Stimulated activated CD8-positive, alpha-beta memory T cell treated with anti-CD3 and anti-CD28 coated beads, Interleukin-12 subunit alpha, Interleukin-12 subunit beta, amount 100 ng/mL, for 24 hours (primary cell): ENCODE results near the gene MTFR1L.

ENCODE experiments used
- DNase-seq: peaks from one replicate; pipeline ENCODE4 v3.0.0-alpha.2; 2020; ENCODE audit errors: extremely low read depth

Gene MTFR1L

DNA sequence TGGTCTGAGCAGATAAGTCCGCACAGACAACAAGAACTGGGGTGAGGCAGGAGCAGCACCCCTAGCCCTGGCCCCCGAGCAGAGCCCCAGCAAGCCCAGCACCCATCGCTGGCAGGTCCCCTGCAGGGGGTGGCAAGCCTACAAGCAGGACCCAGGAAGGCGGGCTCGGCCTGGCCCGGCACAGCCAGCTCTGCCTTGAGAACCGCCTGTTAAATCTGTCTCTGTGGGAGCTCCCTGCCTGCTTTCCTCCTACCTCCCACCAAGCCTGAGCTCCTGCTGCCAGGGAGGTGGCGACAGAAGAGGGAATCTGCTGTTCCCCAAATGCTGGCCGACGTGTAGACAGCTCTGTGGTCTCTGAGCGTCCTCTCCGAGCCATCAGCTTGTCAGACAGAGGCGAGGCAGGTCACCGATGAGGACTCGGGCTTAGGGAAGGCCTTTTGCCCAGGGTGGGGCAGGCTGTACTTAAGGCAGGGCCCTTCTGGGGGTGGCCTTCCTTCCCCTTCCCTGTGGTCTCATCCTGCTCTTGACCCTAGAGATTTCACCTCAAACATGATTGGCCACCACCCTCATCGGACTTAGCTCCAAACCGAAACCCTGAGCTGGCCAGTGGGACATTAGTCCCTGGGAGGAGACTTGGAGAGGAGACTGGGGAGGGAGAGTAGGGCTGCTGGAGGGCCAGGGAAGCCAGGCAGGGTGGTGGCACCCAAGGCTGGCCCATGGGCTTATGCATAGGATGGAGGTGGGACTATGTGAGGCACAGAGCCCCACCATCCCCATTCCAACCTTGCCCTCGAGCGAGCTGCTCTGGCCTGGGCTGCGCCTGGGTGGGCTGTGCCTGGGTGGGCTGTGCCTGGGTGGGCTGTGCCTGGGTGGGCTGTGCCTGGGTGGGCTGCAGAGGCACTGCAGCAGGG is 12.0 kb upstream of the MTFR1L start:
- no peak for DNase-seq

- no peak for DNase-seq
Observed at GRCh38 chr1:25808481-25809244, 11.1 kb upstream of the MTFR1L start.

GRCh38 chr1:25809283-25809926 is 10.3 kb upstream of the MTFR1L start:
- no peak for DNase-seq

GRCh38 chr1:25809929-25810328 is 9.8 kb upstream of the MTFR1L start:
- no peak for DNase-seq

DNA sequence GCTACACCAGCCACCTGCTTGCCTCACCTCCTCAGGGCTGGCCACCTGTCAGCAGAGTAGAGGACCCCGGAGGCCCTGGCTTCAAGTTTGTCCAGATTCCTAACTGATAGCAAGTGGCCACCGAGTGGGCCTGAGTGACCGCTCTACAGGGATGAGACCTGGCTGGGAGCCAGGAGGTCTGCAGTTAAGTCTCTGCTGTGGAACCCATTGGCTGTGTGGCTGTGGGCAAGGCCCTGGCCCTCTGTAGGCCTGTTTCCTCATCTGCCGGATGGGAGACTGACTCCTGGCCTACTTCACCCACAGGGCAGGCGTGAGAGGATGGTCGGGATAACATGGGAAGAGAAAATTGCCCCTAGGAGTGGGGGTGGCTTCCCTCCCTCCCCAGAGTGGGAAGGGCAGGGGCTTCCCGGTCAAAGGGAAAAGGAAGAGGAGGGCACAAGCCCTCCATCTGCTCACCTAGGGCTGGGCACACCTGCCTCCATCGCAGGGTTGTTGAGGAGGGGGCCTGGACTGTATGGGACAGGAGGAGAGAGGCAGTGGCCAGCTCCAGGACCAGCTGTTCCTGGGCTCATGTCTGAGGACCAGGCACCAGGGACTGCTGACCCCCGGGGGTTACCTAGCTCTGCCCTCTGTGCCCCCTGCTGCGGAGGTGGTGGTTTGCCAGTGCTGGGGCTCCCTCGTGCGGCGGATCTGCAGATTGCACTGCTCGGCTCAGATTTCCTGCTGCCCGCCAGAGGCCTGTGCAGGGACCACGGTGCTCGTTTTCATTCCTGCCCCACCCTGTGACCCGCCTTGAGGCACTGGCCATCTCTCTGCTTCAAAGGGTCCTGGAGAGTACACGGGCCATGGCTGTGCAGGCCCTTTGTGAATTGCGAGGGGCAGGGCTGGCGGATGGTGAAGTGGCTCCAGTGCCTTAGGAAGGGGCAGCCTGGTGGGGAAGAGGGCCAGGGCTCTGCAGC is 9.1 kb upstream of the MTFR1L start:
- peak; percentile 36 for DNase-seq

DNA sequence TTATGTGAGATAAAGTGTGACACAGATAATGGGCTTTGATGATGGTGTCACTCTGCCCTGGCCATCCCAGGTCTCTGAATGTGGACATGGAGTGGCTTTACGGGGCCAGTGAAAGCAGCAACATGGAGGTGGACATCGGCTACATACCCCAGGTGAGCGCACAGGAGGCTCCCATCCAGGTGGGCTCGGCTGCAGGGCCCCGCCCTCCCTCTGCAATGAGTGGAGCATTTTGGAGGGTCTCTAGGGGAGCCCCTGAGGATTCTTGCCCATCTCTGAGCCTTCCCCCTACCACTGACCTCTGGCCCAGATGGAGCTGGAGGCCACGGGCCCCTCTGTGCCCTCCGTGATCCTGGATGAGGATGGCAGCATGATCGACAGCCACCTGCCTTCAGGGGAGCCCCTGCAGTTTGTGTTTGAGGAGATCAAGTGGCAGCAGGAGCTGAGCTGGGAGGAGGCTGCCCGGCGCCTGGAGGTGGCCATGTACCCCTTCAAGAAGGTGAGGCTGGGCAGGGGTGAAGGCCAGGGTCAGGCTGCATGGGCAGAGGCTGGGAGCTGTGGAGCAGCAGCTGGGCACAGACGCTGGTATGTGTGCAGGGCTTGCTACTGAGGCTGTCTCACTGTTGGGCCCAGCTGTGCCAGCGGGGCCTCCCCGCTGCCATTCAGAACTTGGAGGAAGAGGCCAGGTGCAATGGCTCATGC is 8.2 kb upstream of the MTFR1L start:
- DNase-seq = no peak

DNA sequence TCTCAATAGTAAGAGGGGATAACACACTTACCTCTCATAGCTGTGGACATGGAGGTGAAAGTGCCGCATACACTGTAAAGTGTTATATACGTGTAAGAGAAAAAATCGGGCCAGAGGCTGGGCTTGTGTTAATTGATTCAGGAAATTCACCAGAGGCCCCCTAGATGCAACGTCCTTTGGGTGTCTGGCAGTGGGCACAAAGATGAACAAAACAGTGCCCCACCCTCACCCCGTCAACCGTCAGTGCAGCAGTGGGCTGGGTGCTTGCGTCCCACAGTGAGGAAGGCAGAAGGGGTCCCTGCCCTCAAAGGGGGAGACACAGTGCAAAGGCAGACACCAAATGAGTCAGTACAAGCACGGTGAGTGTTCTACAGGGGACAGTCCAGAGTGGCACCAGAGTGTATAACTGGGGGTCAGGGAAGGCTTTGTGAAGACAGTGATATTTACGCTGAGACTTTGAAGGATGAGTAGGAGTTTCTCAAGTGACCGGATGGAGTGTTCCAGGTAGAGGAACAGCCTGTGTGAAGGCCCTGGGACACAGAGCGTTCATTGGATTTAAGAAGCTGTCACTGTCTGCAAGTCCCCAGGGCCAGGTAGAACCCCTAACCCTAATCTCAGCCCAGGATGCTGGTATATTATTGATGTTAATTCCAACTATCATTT is 6.6 kb upstream of the MTFR1L start:
- no peak for DNase-seq

GRCh38 chr1:25813734-25814471 is 5.9 kb upstream of the MTFR1L start:
- no peak for DNase-seq

DNA sequence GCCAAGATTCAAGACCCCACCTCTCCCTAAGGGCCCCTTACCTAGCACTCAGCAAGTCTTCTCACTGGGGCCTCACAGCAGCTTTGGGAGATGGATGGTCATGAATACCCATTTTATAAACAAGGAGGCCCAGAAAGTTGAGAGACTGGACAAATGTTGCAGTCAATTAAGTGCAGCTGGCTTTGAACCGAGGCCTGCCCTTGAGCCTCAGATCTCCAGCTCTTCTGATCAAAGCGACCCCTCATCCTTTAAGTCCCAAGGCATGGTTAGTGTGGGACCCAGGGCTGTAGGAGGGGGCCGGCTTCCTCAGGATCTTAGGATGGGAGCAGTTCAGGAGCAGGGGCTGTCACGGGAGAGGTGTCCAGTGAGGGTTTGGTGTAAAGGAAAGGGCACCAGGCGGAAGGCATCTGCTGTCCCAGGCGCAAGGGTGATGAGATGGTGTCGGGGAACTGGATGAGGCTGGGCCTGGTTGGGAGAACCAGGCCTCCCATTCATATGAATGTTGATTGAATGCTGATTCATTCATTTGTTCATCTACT is 5.1 kb upstream of the MTFR1L start:
- DNase-seq = no peak

DNA sequence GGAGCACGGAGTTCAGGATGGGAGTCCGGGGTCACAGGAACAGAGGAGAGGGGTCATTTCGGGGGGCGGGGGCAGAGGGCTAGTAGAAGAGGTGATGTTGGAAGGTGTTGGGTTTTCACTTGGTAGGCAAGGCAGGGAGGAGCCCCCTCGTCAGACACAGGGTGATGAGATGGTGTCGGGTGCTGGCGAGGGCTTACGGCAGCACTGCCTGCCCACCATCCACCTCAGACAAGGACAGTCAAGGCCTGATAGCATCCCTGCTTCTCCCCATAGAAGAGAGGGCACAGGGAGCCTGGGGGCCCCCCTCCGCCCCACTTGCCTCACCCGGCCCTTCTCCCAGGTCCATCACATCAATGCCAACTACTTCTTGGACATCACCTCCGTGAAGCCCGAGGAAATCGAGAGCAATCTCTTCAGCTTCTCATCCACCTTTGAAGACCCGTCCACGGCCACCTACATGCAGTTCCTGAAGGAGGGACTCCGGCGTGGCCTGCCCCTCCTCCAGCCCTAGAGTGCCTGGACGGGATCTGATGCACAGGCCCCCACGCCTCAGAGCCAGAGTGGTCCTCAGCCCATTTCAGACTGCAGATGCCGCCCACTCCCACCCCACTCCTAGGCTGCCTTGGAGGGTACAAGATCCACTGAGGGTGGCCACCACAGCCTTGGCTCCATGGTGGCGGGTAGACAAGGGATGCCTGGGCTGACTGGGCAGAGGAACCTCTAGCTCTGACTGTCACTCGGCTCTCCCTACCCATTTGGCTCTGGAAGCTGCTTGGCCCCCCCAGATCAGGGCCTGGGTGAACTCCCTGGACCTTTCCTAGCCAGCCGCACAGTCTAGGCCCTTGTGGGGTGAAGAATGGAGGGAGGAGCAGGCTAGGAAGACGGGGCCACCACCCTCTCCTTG is 4.3 kb upstream of the MTFR1L start:
- DNase-seq = no peak

DNA sequence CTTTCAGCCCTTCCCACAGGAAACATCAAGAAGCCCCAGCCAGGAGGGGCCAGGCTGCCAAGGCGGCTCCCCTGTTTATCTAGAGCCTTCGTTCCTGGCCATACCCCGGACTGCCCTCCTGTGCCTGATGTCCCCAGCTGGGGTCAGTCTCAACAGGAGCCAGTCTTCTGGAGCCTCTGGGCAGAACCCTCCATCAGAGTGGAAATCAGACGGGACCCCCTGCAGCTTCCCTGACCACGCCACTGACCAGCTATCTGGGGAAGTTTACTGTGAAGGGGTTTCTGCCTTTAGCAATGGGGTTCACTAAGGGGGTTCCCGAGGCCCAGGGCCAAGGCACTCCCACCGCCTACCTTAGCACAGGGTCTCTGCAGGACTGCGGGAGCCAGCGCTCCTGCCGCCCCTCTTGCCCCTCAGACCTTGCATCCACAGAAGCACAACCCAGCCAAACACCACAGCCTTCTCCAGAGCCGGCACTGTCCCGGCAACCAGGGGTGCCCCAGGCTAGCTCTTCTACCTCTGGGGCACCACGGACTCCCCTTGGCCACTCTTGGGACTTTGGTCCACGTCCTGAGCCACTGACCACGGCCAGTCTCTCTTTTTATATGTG is 3.5 kb upstream of the MTFR1L start:
- DNase-seq = no peak

DNA sequence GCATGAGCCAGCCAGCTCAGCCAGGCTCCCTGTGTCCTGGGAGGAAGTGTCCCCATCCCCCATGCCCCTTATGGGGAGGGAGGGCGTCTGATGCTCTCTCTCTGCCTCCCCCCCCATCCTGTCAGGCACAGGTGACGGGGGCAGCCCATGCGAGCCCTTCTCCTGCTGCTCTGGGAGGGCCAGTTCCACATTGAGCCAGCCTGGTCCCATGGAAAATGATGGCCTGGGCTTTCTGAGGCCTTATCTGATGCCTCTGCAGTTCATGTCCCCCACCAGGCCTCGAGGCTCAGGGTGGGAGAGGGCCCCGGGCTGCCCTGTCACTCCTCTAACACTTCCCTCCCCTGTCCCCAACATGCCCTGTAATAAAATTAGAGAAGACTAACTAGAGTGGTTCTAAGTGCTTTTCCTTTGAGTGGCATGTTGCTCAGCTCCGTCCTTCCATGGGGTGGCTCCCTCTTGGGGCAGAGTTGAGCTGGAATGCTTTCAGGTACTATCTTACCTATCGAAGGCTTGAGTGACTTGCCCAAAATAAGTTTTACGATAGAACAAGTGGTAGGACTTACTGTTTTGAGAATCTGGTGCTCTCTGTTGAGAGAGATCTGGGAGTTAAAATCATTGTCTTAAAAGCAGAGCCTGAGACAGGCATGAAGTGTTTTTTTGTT is 1.8 kb upstream of the MTFR1L start:
- no peak for DNase-seq

GRCh38 chr1:25818569-25818968 is 1.2 kb upstream of the MTFR1L start:
- no peak for DNase-seq

GRCh38 chr1:25820247-25821111 is 725 bp downstream of the MTFR1L start:
- DNase-seq = peak; percentile 34

DNA sequence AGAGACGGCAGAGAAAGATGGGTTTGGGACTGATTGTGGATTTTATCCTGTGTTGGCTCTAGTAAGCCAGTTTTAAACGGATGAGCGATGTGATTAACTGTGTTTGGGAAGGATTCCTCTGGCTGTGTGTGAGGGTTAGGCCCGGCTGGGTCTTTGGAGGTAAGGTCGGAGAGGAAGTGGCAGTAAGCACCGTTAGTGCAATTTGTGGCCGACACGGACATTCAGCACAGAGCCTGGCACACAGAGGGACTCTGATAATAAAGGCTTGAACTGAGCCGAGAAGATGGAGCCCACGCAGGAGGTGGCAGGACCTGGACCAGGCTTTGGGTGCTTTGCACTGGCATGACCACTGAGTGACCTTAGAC is 1.3 kb downstream of the MTFR1L start:
- DNase-seq = no peak

- DNase-seq = no peak
Observed at GRCh38 chr1:25821630-25822091, 1.9 kb downstream of the MTFR1L start.
